ENCODE data around the gene SLC66A1. TPM values are rescaled to one million over a fixed set of nuclear protein-coding genes. Genes with fewer than 3 reads are reported as not detected.

Gene SLC66A1
- total and polyA plus RNA-seq, 2 of the 13 experiments (the other 11 are each of a cell fraction or from before 2014, with no cell fraction given): 15.4 to 18.9 TPM

DNA sequence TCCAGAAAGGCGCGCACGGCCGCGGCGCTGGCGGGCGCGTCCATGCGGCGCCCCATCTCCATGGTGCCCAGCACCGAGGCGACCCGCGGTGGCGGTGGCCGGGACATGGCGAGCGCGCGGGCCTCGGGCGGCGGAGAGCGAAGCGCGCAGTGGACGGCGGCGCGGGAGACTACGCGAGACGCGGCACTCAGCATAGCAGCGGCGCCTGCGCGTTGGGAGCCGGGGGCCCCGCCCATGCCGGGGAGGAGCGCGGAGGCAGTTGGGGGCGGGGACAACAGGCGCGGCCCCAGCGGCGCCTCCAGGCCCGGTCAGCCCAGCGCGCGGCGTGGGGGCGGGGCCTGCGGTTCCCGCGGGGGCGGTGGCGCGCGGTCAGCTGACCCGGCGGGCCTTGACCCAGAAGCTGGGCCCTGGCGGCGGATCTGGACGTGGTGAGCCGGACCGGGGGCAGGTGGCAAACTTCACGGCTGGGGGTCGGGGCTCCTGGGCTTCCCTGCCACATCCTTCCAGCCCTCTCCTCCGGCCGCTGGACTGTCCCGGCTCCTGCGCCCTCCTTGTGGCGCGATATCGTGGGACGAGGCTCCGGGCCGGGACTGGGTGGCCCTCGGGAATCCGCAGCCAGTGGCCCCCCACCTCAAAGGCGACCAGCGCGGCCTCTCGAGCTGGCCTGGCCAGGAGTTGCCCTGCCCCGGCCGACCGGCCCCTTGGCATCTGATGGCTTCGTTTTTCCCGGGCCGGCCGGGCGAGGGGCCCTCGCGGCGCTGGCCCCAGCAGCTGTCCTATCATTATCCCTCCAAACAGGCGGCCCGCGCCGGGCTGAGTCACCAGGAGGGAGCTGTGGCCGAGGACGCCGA is at the start of gene SLC66A1, which contains the start of gene AKR7A2 (continued):
- TF ChIP-seq, protein P1, sequence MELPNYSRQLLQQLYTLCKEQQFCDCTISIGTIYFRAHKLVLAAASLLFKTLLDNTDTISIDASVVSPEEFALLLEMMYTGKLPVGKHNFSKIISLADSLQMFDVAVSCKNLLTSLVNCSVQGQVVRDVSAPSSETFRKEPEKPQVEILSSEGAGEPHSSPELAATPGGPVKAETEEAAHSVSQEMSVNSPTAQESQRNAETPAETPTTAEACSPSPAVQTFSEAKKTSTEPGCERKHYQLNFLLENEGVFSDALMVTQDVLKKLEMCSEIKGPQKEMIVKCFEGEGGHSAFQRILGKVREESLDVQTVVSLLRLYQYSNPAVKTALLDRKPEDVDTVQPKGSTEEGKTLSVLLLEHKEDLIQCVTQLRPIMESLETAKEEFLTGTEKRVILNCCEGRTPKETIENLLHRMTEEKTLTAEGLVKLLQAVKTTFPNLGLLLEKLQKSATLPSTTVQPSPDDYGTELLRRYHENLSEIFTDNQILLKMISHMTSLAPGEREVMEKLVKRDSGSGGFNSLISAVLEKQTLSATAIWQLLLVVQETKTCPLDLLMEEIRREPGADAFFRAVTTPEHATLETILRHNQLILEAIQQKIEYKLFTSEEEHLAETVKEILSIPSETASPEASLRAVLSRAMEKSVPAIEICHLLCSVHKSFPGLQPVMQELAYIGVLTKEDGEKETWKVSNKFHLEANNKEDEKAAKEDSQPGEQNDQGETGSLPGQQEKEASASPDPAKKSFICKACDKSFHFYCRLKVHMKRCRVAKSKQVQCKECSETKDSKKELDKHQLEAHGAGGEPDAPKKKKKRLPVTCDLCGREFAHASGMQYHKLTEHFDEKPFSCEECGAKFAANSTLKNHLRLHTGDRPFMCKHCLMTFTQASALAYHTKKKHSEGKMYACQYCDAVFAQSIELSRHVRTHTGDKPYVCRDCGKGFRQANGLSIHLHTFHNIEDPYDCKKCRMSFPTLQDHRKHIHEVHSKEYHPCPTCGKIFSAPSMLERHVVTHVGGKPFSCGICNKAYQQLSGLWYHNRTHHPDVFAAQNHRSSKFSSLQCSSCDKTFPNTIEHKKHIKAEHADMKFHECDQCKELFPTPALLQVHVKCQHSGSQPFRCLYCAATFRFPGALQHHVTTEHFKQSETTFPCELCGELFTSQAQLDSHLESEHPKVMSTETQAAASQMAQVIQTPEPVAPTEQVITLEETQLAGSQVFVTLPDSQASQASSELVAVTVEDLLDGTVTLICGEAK (IDR thresholded peaks at IDR 0.05): no peak
- TF ChIP-seq, protein P1 (CRISPR knock-in tag; IDR thresholded peaks at IDR 0.05): peak; percentile 66; the same call in 1 of the 2 replicates
- TF ChIP-seq ZNF180 (CRISPR knock-in tag; IDR thresholded peaks at IDR 0.05; ENCODE audit: borderline replicate concordance, low read depth) (no peak), ZFX (CRISPR knock-in tag; IDR thresholded peaks at IDR 0.05; ENCODE audit: low read depth) (peak; percentile 89), HDAC1 (CRISPR knock-in tag; IDR thresholded peaks at IDR 0.05) (peak; percentile 51; the same call in 1 of the 2 replicates), ISL2 (CRISPR knock-in tag; IDR thresholded peaks at IDR 0.05) (no peak; the same call in 1 of the 2 replicates), ZNF251 (CRISPR knock-in tag; IDR thresholded peaks at IDR 0.05) (peak; percentile 52; the same call in 1 of the 2 replicates), POLR2A (IDR thresholded peaks at IDR 0.05; ENCODE audit: insufficient read depth in 1 of 2, low read depth in 2 of 2, low read length in 2 of 2) (peak; percentile 79 to 89), SRF (IDR thresholded peaks at IDR 0.05; ENCODE audit: low read depth, low read length) (0 out of 2 replicates have a peak, but pooled peaks have one; percentile 19), FOXK1 (CRISPR knock-in tag; IDR thresholded peaks at IDR 0.05; ENCODE audit: borderline replicate concordance, low read depth) (no peak), KAT7 (CRISPR knock-in tag; IDR thresholded peaks at IDR 0.05; ENCODE audit: borderline replicate concordance) (peak; percentile 34; the same call in 1 of the 2 replicates), NFKB2 (CRISPR knock-in tag; IDR thresholded peaks at IDR 0.05; ENCODE audit: borderline replicate concordance) (peak; percentile 41; the same call in 1 of the 2 replicates)
- TF ChIP-seq, protein P2, sequence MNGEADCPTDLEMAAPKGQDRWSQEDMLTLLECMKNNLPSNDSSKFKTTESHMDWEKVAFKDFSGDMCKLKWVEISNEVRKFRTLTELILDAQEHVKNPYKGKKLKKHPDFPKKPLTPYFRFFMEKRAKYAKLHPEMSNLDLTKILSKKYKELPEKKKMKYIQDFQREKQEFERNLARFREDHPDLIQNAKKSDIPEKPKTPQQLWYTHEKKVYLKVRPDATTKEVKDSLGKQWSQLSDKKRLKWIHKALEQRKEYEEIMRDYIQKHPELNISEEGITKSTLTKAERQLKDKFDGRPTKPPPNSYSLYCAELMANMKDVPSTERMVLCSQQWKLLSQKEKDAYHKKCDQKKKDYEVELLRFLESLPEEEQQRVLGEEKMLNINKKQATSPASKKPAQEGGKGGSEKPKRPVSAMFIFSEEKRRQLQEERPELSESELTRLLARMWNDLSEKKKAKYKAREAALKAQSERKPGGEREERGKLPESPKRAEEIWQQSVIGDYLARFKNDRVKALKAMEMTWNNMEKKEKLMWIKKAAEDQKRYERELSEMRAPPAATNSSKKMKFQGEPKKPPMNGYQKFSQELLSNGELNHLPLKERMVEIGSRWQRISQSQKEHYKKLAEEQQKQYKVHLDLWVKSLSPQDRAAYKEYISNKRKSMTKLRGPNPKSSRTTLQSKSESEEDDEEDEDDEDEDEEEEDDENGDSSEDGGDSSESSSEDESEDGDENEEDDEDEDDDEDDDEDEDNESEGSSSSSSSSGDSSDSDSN (CRISPR knock-in tag; IDR thresholded peaks at IDR 0.05): peak; percentile 80
- TF ChIP-seq, protein P3, sequence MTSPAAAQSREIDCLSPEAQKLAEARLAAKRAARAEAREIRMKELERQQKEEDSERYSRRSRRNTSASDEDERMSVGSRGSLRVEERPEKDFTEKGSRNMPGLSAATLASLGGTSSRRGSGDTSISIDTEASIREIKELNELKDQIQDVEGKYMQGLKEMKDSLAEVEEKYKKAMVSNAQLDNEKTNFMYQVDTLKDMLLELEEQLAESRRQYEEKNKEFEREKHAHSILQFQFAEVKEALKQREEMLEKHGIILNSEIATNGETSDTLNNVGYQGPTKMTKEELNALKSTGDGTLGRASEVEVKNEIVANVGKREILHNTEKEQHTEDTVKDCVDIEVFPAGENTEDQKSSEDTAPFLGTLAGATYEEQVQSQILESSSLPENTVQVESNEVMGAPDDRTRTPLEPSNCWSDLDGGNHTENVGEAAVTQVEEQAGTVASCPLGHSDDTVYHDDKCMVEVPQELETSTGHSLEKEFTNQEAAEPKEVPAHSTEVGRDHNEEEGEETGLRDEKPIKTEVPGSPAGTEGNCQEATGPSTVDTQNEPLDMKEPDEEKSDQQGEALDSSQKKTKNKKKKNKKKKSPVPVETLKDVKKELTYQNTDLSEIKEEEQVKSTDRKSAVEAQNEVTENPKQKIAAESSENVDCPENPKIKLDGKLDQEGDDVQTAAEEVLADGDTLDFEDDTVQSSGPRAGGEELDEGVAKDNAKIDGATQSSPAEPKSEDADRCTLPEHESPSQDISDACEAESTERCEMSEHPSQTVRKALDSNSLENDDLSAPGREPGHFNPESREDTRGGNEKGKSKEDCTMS (CRISPR knock-in tag; conservative IDR thresholded peaks at IDR 0.05): no peak

All from HepG2 (cell line).